H1 (cell line): ENCODE results near the gene STEAP1B.

Experiments used
- ASH2L ChIP-seq: fragments of 200-600, 300-600 bp; sonication (generic); IDR thresholded peaks from one replicate; pipeline ENCODE4 v1.7.1; 2017; ENCODE audit warnings: low read length
- CEBPB ChIP-seq: IDR thresholded peaks from 2 replicates; pipeline ENCODE4 v1.6.1; 2012; ENCODE audit warnings: low read depth, low read length
- EZH2 ChIP-seq: fragments of 200-600 bp; sonication (generic); IDR thresholded peaks from 2 replicates; pipeline ENCODE4 v1.7.1; 2012; ENCODE audit warnings: low read depth, mild to moderate bottlenecking, moderate library complexity, low read length, inconsistent platforms; ENCODE audit not compliant: severe bottlenecking
- POLR2A ChIP-seq, 2 experiments: IDR thresholded peaks; 1 replicate in 1 of 2; 2 replicates in 1 of 2; pipeline ENCODE4 v1.6.1; 2011; ENCODE audit warnings: low read depth in 2 of 2, low read length in 2 of 2, mild to moderate bottlenecking in 2 of 2; ENCODE audit errors: control extremely low read depth in 1 of 2
- POLR2AphosphoS5 ChIP-seq: IDR thresholded peaks from 2 replicates; pipeline ENCODE4 v1.6.1; 2011; ENCODE audit warnings: low read depth, low read length
- RXRA ChIP-seq: IDR thresholded peaks from 2 replicates; pipeline ENCODE4 v1.6.1; 2011; ENCODE audit warnings: low read depth, mild to moderate bottlenecking, low read length, moderate library complexity; ENCODE audit not compliant: insufficient read depth
- TEAD4 ChIP-seq: IDR thresholded peaks from 2 replicates; pipeline ENCODE4 v1.6.1; 2012; ENCODE audit warnings: low read depth, low read length, inconsistent platforms, mixed read lengths
- TF ChIP-seq, protein P1 (sequence below): IDR thresholded peaks from 2 replicates; pipeline ENCODE4 v1.6.1; 2011; ENCODE audit warnings: low read length, improper control_type of control experiment
- TF ChIP-seq, protein P2 (sequence below), 3 experiments: IDR thresholded peaks; 1 replicate in 2 of 3; 2 replicates in 1 of 3; pipeline versions ENCODE4 v1.5.1 to v1.6.1; 2011; ENCODE audit warnings: low read length in 3 of 3, mild to moderate bottlenecking in 3 of 3, inconsistent platforms in 2 of 3, low read depth in 1 of 3, moderate library complexity in 1 of 3; ENCODE audit not compliant: insufficient read depth in 1 of 3; ENCODE audit errors: control extremely low read depth in 1 of 3

DNA sequence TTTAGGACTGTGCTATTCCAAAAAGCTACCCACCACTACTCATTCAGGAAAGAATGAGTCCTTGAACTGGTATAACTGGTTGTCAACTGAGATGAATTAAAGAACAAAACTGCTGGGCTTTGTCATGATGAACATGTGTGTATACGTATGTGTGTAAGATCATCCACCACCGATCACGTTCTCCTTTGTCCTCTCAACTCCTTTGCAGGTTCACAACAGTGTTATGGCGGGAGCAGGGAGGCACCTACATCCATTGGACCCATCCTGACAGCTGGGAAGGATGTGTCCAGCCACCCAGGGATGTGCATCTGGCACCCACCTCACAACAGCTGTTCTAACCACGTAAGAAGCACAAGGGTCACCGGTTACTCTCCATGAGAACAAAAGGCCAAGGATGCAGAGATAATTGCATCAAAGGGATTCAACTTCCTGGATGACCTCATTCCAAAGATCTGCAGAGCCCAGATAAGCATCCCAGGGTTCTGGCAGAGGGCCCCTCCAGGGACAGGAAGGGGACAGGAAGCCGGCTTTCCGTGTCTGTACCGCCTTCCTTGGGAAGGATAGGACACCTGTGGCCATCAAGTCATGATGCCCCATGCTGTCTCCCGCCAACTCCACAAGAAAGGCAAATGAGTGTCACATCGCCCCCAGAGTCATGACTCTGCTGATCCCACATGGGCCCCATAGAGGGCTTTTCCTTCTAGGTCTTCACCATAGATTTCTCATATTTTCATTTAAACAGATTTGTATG, 66.1 kb downstream of the STEAP1B start:
- TF ChIP-seq POLR2A (IDR thresholded peaks at IDR 0.05; ENCODE audit: control extremely low read depth in 1 of 2, low read depth in 2 of 2, low read length in 2 of 2), result no peak
- TF ChIP-seq ASH2L, result no peak
- TF ChIP-seq EZH2, result no peak
- TF ChIP-seq, protein P1, sequence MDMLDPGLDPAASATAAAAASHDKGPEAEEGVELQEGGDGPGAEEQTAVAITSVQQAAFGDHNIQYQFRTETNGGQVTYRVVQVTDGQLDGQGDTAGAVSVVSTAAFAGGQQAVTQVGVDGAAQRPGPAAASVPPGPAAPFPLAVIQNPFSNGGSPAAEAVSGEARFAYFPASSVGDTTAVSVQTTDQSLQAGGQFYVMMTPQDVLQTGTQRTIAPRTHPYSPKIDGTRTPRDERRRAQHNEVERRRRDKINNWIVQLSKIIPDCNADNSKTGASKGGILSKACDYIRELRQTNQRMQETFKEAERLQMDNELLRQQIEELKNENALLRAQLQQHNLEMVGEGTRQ, result no peak
- TF ChIP-seq, protein P2, sequence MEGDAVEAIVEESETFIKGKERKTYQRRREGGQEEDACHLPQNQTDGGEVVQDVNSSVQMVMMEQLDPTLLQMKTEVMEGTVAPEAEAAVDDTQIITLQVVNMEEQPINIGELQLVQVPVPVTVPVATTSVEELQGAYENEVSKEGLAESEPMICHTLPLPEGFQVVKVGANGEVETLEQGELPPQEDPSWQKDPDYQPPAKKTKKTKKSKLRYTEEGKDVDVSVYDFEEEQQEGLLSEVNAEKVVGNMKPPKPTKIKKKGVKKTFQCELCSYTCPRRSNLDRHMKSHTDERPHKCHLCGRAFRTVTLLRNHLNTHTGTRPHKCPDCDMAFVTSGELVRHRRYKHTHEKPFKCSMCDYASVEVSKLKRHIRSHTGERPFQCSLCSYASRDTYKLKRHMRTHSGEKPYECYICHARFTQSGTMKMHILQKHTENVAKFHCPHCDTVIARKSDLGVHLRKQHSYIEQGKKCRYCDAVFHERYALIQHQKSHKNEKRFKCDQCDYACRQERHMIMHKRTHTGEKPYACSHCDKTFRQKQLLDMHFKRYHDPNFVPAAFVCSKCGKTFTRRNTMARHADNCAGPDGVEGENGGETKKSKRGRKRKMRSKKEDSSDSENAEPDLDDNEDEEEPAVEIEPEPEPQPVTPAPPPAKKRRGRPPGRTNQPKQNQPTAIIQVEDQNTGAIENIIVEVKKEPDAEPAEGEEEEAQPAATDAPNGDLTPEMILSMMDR (IDR thresholded peaks at IDR 0.05; ENCODE audit: control extremely low read depth in 1 of 3, insufficient read depth in 1 of 3, low read depth in 1 of 3, low read length in 3 of 3), result no peak
- no peak for TF ChIP-seq RXRA
- TF ChIP-seq CEBPB, result no peak
- no peak for TF ChIP-seq POLR2AphosphoS5
- no peak for TF ChIP-seq TEAD4
